ENCODE data around the gene TBR1. TPM values are rescaled to one million over a fixed set of nuclear protein-coding genes. Genes with fewer than 3 reads are reported as not detected.

Gene TBR1
- total and polyA plus RNA-seq, 8 donors: not detected

DNA sequence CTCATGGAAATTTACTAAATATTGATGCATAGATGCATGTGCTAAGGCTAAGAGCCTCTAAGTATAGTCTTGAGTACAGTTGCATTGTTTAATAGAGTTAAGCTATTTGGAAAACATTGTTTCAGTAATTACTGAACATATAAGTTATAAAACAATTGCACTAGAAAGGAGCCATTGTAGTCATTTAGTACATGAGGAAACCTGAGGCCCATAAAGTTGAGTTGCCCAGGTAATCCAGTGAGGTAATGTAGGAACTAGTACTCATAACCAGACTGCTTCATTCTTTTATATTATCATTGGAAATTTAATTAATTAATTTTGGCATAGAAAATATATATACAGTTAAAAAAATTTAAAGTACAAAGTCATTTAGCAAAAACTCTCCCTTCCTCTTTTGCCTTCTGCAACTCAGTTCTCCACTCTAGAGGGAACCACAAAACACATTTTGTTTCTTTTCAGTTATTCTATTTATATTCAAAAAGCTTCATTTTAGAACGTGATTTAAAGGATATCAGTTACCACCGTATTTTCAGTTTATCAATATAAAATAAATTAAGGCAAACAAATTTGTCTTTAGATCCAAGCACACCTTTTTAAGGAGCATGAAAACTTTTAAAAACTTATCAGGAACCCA, 27.8 kb upstream of the TBR1 start:
- H3K9me3 ChIP-seq: no peaks in the 10 kb centered on the region
- intact Hi-C loops (cut with DNase I; ENCODE audit: low total_unique reads): no loop called here
- no peak overlapping the region for H3K4me3 ChIP-seq
- H3K27ac ChIP-seq: no peak overlapping the region
- 66 to 93% (median 81%) methylated on average over 2 of the region's 2 CpGs for WGBS, 5 donors
- DNase-seq: no peak
- no peaks in the 10 kb centered on the region for H3K4me1 ChIP-seq
- no peaks in the 10 kb centered on the region for H3K27me3 ChIP-seq
- peaks cover 0 to 33% (median 10%) of the 10 kb centered on the region in 4 donors for H3K36me3 ChIP-seq
- TF ChIP-seq POLR2A (IDR thresholded peaks at IDR 0.05) (no peak), CTCF (IDR thresholded peaks at IDR 0.05) (no peak), POLR2AphosphoS5 (IDR thresholded peaks at IDR 0.05) (no peak), EP300 (IDR thresholded peaks at IDR 0.05) (no peak)

DNA sequence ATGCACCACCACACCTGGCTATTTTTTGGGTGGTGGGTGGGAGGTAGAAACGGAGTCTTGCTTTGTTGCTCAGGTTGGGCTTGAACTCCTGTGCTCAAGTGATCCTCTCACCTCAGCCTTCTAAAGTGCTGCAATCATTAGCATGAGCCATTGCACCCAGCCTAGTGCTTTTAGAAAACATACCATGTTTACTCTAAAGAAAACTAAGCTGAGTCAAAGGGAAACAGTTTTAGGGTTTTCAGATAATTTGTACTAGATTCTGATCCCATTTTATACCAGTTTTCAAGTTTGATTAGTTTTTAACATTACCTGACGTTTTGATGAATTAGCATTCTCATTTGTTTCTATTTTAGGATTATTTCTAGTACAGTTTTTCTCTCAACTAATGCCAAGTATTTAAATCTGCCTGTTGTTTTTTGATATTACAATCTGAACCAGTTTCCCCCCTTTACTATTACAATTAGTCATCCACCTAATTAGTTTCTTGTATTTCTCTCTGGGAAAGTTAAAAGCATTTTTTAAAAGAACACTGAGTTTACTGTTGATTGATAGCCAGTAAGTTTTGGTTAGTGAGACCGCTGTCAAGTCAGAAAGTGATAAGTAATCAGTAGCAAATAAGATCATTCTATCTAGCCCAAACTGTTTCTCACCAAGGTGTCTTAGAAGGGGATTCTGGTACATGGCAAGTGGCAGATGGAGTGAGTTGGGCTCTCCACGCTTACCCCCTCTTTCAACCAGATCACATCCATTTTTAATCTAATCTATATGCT, 24.2 kb upstream of the TBR1 start:
- Histone ChIP-seq H3K27me3 (no peaks in the 10 kb centered on the region), H3K4me1 (no peaks in the 10 kb centered on the region), H3K4me3 (no peak overlapping the region), H3K27ac (no peak overlapping the region), H3K36me3 (peaks cover 0 to 44% (median 29%) of the 10 kb centered on the region in 4 donors), H3K9me3 (no peaks in the 10 kb centered on the region)
- intact Hi-C loops (cut with DNase I; ENCODE audit: low total_unique reads): no loop called here
- 88 to 98% (median 94%) methylated on average over 4 of the region's 4 CpGs for WGBS, 5 donors
- TF ChIP-seq EP300 (IDR thresholded peaks at IDR 0.05) (no peak), POLR2A (IDR thresholded peaks at IDR 0.05) (no peak), POLR2AphosphoS5 (IDR thresholded peaks at IDR 0.05) (no peak), CTCF (IDR thresholded peaks at IDR 0.05) (no peak)
- DNase-seq: no peak

- no peak for DNase-seq
- H3K4me3 ChIP-seq: no peak overlapping the region
- peaks cover 0 to 54% (median 42%) of the 10 kb centered on the region in 4 donors for H3K36me3 ChIP-seq
- no peak for TF ChIP-seq POLR2A (IDR thresholded peaks at IDR 0.05)
- no peak for TF ChIP-seq CTCF (IDR thresholded peaks at IDR 0.05)
- no peak for TF ChIP-seq POLR2AphosphoS5 (IDR thresholded peaks at IDR 0.05)
- TF ChIP-seq EP300 (IDR thresholded peaks at IDR 0.05): no peak
- H3K27me3 ChIP-seq: no peaks in the 10 kb centered on the region
- intact Hi-C loops (cut with DNase I; ENCODE audit: low total_unique reads): no loop called here
- H3K27ac ChIP-seq: no peak overlapping the region
- 95 to 99% (median 98%) methylated on average over 2 of the region's 2 CpGs for WGBS, 5 donors
- no peaks in the 10 kb centered on the region for H3K4me1 ChIP-seq
- H3K9me3 ChIP-seq: no peaks in the 10 kb centered on the region
Observed at GRCh38 chr2:161400076-161400475, 16.0 kb upstream of the TBR1 start.

GRCh38 chr2:161402297-161402696, 13.8 kb upstream of the TBR1 start:
- no peak for TF ChIP-seq POLR2A (IDR thresholded peaks at IDR 0.05)
- TF ChIP-seq POLR2AphosphoS5 (IDR thresholded peaks at IDR 0.05): no peak
- no peak for TF ChIP-seq EP300 (IDR thresholded peaks at IDR 0.05)
- TF ChIP-seq CTCF (IDR thresholded peaks at IDR 0.05): no peak
- Histone ChIP-seq H3K9me3 (no peaks in the 10 kb centered on the region), H3K36me3 (peaks cover 0 to 33% (median 20%) of the 10 kb centered on the region in 4 donors), H3K27ac (no peak overlapping the region), H3K4me1 (no peaks in the 10 kb centered on the region), H3K27me3 (no peaks in the 10 kb centered on the region), H3K4me3 (no peak overlapping the region)
- no peak for DNase-seq
- intact Hi-C loops (cut with DNase I; ENCODE audit: low total_unique reads): no loop called here
- 90 to 95% (median 93%) methylated on average over 4 of the region's 4 CpGs for WGBS, 5 donors
